GM18907 (cell line): ENCODE results near the gene TBC1D20.
"Not testable (repeated sequence)": the region's sequence is repeated elsewhere in the genome, so short reads cannot be mapped to it uniquely, and the experiment has no call there.

ENCODE experiments used
- ATAC-seq: cut with Tn5 transposase; IDR thresholded peaks from one replicate; pipeline ENCODE4 v1.9.1; 2021; ENCODE audit warnings: mild to moderate bottlenecking, moderate library complexity; ENCODE audit not compliant: unreplicated experiment

TBC1D20 gene

GRCh38 chr20:402898-403581 lies 59.3 kb downstream of the TBC1D20 start:
- ATAC-seq = no peak

GRCh38 chr20:402496-402885 lies 59.8 kb downstream of the TBC1D20 start:
- no peak for ATAC-seq

GRCh38 chr20:401682-402495 lies 60.4 kb downstream of the TBC1D20 start:
- ATAC-seq = no peak

DNA sequence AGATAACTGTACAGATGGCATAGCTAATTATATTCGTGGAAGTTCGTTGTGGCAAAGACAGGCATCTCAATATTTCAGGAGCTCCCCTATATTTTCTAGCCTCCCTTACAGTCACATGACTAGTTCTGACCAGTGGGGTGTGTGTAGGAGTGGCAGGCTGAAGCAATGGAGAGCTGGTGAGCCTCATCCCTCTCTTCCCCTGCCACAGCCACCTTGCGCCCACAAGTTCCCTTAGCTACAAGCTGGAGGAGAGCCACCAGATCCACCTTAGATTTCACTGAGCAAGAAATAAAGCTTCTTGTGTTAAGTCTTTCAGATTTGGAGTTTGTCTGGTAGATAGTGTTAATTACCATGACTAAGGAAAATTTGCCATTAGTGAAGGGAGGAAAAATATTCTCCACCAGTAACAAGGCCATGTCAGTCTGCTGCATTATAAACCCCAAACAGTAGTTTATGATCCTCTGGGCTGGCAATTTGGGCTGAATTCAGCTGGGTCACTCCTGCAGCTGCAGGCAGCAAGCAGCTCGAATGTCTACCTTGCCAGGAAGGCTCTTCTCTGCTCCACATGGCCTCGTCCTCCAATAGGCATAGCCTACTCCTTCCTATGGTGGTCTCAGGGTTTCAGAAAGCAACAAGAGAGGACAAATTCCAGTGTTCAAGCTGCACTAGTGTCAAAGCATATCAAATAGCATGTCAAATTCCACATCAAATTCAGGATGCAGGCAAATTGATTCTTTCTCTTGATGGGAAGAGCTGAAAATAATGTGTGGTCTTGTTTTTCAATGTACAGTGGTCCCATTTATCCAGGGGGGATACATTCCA lies 61.7 kb downstream of the TBC1D20 start:
- ATAC-seq = no peak

- no peak for ATAC-seq
These were observed 62.2 kb downstream of the TBC1D20 start for GRCh38 chr20:400128-400453.

DNA sequence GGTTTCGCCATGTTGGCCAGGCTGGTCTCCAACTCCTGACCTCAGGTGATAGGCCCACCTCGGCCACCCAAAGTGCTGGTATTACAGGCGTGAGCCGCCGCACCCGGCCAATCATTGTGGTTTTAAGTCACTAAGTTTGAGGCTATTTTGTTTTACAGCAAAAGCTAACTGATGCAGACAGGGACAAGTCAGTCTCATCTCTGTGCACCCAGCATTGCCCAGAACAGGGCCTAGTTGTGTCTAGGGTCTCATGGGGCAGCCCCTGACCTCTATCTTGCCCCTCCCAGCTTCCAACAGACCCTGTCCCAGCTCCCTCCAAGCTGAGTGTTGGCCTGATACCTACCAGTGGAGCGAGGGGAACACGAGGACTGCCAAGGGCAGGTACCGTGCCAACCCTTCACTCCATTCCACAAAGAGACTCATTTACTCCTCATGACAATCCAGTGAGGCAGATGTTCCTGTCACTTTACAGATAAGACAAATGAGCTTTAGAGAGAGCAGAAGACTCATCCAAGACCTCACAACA lies 63.1 kb downstream of the TBC1D20 start:
- ATAC-seq = no peak

DNA sequence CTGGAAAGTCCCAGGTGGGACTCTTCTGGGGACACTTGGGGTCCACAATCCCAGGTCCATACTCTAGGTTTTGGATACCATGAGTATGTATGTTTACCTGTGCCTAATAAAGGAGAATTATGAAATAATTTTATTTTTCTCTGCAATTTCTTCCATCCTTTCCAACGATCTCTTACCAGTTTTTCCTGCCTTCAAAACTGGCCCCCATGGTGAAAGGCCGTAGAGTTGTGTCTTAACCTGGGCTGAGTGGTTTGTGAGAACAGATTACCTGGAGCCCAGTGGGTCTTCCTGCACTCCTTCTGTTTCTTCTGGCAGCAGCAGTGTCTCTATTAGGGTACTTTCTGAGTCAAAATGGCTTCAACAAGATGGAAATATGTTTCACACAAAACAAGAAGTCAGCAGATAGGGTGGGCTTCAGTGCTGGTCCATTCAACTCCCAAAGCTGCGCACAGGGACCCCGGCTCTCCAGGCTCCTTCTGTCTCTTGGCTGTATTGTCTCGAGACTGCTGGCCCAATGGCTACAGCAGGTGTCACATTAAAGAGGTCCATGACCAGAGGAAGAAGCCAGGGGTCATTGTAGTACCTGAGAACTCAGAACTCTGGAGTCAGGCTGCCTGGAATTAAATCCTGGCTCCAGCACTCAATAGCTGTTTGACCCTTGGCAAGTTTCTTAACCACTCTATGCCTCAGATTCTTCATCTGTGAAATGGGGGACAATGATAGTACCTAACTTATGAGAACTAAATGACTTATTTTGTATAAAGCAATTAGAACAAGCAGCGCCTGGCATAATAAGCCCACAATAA lies 64.7 kb downstream of the TBC1D20 start:
- no peak for ATAC-seq

GRCh38 chr20:396619-397431 lies 65.5 kb downstream of the TBC1D20 start:
- ATAC-seq = no peak

DNA sequence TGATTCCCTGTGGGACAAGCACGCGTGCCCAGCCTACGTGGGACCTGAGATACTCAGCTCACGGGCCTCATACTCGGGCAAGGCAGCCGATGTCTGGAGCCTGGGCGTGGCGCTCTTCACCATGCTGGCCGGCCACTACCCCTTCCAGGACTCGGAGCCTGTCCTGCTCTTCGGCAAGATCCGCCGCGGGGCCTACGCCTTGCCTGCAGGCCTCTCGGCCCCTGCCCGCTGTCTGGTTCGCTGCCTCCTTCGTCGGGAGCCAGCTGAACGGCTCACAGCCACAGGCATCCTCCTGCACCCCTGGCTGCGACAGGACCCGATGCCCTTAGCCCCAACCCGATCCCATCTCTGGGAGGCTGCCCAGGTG lies 66.1 kb downstream of the TBC1D20 start:
- ATAC-seq = no peak

DNA sequence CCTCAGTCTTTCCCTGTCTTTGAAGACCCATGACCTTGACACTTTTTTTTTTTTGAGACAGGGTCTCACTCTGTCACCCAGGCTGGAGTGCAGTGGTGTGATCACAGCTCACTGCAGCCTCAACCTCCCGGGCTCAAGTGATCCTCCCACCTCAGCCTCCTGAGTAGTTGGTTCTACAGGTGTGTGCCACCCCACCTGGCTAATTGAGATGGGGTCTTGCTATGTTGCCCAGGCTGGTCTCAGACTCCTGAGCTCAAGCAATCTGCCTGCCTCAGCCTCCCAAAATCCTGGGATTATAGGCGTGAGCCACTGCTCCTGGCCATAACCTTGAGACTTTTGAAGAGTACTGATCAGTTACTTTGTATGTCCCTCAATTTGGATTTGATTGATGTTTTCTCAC lies 69.0 kb downstream of the TBC1D20 start:
- not testable (repeated sequence) for ATAC-seq

DNA sequence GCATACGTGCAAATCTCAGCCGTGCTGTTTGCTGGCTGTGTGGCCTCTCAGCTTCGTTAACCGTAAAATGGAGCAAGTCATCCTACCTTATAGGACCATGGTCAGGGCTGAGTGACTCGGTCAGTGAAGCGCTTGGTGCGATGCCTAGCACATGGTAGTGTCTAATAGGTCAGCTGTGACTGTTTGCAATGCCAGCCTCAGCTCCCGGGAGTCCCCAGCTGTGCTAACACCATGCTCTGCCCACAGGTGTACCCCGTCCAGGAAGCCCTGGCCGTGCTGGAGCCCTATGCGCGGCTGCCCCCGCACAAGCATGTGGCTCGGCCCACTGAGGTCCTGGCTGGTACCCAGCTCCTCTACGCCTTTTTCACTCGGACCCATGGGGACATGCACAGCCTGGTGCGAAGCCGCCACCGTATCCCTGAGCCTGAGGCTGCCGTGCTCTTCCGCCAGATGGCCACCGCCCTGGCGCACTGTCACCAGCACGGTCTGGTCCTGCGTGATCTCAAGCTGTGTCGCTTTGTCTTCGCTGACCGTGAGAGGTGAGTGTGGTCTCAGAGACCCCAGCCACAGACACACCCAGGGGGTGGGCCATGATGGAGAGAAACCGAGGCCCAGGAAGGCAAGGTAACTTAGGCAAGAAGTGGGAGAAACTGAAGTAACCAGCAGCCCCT lies 71.2 kb downstream of the TBC1D20 start:
- ATAC-seq = no peak

- no peak for ATAC-seq
These were observed 73.1 kb downstream of the TBC1D20 start for GRCh38 chr20:389220-389619.

DNA sequence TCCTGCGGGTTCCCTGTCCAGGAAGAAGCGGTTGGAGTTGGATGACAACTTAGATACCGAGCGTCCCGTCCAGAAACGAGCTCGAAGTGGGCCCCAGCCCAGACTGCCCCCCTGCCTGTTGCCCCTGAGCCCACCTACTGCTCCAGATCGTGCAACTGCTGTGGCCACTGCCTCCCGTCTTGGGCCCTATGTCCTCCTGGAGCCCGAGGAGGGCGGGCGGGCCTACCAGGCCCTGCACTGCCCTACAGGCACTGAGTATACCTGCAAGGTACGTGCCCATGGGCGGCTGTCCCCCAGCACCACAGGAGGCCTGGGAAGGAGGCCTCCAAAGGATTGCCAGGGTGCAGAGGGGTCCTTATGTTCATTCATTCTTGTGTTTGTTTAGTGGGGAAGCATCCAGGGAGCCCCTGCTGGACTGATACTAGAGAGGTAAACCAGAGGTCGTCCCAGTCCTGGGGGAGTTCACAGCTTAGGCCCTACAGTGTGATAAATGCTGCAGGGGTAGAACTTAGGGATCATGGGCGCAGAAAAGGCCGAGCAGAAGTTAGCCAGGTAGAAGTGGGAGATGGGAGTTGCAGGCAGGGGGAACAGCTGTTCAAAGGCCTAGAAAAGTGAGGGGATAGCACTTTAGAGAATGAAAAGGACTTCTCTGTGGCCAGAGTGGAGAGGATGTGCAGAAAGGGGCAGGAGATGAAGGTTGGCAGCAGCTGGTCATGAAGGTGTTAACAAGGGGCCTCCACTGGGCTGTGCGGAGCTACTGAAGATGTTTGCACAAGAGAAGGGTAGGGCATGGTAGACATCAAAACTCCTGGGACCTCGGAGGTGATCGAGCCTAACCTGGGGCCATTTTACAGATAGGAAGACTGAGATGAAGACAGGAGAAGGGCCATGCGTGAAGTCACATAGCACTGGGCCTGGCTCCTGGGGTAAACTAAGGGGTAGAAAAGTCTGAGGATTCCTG lies 74.0 kb downstream of the TBC1D20 start:
- ATAC-seq = no peak

- ATAC-seq = no peak
These were observed 74.8 kb downstream of the TBC1D20 start for GRCh38 chr20:387520-387919.

DNA sequence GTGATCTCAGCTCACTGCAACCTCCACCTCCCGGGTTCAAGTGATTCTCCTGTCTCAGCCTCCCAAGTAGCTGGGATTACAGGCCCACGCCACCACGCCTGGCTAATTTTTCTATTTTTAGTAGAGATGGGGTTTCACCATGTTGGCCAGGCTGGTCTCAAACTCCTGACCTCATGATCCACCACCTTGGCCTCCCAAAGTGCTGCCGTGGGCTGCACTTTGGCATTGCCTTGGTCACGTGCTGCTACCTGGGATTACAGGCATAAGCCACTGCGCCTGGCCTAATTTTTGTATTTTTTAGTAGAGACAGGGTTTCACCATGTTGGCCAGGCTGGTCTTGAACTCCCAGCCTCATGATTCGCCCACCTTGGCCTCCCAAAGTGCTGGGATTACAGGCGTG lies 75.7 kb downstream of the TBC1D20 start:
- ATAC-seq = not testable (repeated sequence)
